LNCAP (cell line): ENCODE measurements around the gene GRAP2.

ENCODE experiments used
- TF ChIP-seq, protein P1 (sequence below): fragments of 450-650 bp; IDR thresholded peaks from 2 replicates; pipeline ENCODE4 v1.5.1; 2017; ENCODE audit warnings: mild to moderate bottlenecking

The GRAP2 gene

DNA sequence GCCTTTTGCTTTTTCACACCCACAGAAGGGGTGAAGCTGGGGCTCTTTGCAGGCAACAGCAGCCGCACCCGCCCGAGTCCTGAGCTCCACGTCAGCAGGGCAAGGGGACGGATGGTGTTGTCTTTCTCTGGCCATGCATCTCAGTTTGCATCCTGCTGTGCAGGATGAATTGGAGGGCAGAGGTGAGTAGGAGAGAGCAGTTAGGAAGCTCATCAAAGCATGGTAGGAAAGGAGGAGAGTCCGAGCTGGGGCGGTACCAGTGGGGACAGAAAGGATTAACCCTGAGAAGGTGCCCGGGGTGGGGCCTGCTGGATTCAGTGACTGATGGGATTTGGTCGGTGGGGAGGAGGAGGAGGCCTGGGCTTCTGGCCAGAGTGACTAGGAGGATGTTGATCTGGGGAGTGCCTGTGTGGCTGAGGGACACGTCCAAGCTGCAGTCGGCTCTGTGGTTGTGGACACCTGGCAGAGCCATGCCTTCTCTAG, 108.4 kb downstream of the GRAP2 start:
- TF ChIP-seq, protein P1, sequence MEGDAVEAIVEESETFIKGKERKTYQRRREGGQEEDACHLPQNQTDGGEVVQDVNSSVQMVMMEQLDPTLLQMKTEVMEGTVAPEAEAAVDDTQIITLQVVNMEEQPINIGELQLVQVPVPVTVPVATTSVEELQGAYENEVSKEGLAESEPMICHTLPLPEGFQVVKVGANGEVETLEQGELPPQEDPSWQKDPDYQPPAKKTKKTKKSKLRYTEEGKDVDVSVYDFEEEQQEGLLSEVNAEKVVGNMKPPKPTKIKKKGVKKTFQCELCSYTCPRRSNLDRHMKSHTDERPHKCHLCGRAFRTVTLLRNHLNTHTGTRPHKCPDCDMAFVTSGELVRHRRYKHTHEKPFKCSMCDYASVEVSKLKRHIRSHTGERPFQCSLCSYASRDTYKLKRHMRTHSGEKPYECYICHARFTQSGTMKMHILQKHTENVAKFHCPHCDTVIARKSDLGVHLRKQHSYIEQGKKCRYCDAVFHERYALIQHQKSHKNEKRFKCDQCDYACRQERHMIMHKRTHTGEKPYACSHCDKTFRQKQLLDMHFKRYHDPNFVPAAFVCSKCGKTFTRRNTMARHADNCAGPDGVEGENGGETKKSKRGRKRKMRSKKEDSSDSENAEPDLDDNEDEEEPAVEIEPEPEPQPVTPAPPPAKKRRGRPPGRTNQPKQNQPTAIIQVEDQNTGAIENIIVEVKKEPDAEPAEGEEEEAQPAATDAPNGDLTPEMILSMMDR = no peak

DNA sequence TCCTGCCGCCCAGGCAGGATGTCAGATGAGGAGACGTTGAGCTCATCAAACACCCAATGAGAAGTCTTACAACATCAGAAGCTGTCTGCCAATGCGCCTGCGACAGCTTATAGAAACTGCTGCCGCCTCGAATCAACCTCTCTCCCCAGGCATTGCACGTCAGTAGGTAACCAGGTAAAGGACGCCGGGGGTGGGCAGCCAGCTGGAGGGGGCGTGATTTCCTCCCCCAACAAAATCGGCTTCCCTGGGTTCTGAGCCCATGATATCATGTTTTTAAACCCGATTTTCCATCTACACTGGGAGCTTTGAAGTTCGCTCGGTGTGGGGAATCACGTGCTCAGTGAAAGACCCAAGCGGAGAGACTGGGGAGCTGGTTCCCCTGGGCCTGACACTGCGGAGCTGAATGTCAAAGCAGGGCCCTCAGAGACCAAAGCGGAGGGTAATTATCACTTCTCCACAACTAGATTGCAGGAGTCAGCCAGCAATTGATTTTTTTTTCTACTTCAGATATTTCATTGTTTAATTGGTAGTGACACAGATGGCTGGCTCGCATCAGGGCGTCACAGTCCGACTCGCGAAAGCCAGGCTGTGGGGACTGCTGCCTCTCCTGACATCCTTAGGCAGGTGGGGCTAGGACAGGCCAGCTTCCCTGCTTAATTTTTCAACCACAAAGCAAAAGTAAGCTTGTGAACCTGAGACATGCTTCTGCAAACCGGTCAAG, 109.2 kb downstream of the GRAP2 start:
- TF ChIP-seq, protein P1 = no peak

DNA sequence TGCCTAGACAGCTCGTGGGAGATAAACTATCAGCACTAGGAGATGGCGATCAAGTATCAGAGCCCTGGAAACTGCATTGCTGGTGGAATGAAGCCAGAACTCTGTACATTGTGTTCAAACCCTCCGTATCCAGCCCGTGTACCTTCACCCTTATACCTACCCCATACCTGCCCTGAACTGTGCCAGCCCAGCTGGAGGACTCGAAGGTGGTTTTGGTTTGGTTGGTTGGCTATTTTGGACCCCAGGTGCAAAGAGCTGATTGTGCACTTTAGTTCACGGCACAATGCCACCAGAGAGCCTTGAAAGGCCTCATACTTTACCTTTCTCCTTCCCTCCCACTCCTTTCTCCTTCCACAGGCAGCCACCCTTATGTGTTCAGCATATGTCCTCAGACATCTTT, 109.9 kb downstream of the GRAP2 start:
- TF ChIP-seq, protein P1 = no peak

DNA sequence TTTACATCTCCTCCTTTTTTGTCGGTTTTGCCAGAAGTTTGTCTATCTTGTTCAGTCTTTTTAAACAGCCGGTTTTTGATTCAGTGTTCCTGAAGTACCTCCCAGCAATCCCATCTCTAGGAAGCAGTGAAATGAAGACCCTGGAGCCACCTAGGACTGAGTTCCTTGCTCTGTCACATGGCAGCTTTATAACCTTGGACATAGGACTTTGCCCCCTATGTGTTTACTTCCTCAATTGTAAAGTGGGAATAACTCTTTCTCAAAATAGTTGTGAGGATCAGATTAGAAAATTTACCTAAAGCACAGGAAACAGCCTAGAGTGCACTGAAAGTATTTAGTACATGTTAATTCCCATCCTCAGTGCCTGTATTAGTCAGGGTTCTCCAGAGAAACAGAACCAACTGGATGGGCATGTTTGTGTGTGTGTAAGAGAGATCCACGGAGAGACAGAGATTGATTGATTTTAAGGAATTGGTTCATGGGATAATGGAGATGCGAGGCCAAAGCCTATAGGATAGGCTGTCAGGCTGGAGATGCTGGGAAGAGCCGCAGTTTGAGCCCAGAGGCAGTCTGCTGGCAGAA, 113.9 kb downstream of the GRAP2 start:
- TF ChIP-seq, protein P1 = no peak

DNA sequence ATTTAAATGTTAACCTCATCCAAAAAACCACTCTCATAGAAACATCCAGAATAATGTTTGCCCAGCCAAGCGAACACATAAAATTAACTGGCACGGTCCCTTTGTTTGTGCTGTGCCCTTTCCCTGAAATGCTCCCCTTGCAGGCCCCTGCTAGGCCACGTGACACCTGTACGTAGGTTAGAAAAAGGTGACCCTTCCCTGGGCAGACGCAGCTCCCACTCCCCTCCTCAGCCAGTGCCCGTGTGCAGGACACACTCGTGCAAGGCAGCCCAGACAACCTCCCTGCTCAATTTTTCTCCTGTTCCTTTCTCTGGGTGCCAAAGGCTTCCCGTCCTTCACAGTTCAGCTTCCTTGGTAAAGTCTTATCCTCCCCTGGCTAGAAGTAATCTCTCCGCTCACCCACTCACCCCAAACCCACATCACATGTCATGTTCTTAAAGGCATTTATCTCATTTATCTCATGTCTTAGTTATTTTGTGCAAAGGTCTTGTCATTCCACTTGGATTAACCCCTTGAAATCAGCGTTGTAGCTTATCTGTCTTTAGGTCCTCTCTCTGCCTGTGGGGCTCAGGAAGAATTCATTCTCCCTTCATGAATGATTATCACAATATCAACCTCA, 114.6 kb downstream of the GRAP2 start:
- TF ChIP-seq, protein P1 = no peak

DNA sequence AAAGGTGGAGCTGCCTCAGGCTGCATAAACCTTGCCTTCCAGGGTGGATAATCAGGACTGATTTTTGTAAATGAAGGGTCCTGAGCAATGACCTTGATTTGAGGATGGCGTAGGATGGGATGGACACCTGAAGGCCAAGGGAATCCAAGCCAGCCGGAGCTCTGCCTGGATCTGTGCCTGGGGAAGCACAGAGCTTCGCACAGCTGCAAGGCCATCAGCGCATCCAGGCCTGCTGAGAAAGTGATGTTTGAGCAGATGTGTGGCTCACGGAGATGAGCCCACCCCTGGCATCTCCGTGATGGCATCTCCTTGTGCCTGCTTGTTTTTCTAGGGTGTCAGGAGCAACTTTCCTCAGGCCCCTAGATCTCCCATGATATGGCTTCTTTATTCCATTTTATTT, 117.2 kb downstream of the GRAP2 start:
- TF ChIP-seq, protein P1 = no peak

DNA sequence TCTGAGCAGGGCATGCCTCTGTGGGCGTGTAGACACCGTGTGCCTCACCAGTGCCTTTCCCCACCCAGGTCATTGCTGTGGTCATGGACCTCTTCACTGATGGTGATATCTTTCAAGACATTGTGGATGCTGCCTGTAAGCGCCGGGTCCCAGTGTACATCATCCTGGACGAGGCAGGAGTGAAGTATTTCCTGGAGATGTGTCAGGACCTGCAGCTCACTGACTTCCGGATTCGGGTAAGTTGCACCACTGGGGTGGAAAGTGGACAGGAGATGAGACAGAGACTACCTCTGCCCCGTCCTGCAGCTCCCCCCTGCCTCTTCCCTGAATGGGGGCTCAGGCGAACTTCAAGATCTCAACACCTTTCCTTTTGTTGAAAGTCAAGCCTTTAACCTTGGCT, 118.2 kb downstream of the GRAP2 start:
- TF ChIP-seq, protein P1 = no peak
